ENCODE measurements around the gene ASTN1. TPM values are rescaled to one million over a fixed set of nuclear protein-coding genes. Genes with fewer than 3 reads are reported as not detected.

Gene ASTN1
- polyA plus RNA-seq, 1 of the 3 experiments (the other 2 are of a cell fraction) = 0.13 TPM

- DNase-seq = no peak
- ChIA-PET POLR2A (no interaction called here), CTCF (no interaction called here)
- H3K27me3 ChIP-seq (ENCODE audit: insufficient read depth) = no peaks in the 10 kb centered on the region
- peaks cover 0 to 10% of the 10 kb centered on the region in 2 experiments; a peak in 1 of 4 replicates for H3K4me1 ChIP-seq (ENCODE audit: control insufficient read depth in 1 of 2, insufficient read depth in 2 of 2, low read depth in 1 of 2, low read length in 1 of 2)
- no peaks in the 10 kb centered on the region for H3K9me2 ChIP-seq
- H3K27ac ChIP-seq (ENCODE audit: low read depth in 2 of 2, low read length in 1 of 2) = no peak overlapping the region
- H3K4me2 ChIP-seq = no peak overlapping the region
- no peak overlapping the region for H3K4me3 ChIP-seq (ENCODE audit: low read depth in 2 of 2, low read length in 1 of 2)
- H4K20me1 ChIP-seq (ENCODE audit: insufficient read depth) = no peaks in the 10 kb centered on the region
- 16% methylated on average over 4 of the region's 4 CpGs for WGBS (ENCODE audit: low lambda C conversion rate)
- no peak overlapping the region for H3K9ac ChIP-seq
- no peak overlapping the region for H2AFZ ChIP-seq (ENCODE audit: low read depth)
- H3K79me2 ChIP-seq (ENCODE audit: insufficient read depth) = no peaks in the 10 kb centered on the region
- TF ChIP-seq ELF1 (IDR thresholded peaks at IDR 0.05) (no peak), GATA2 (CRISPR knock-in tag; IDR thresholded peaks at IDR 0.05) (no peak), MXI1 (IDR thresholded peaks at IDR 0.05; ENCODE audit: low read depth, low read length) (no peak), EP300 (IDR thresholded peaks at IDR 0.05; ENCODE audit: borderline replicate concordance in 1 of 2, low read depth in 1 of 2, low read length in 1 of 2) (no peak), IRF3 (IDR thresholded peaks at IDR 0.05; ENCODE audit: low read depth, low read length) (no peak), RXRA (IDR thresholded peaks at IDR 0.05; ENCODE audit: borderline replicate concordance, low read depth) (no peak), CHD2 (IDR thresholded peaks at IDR 0.05; ENCODE audit: low read length, partially characterized antibody) (no peak), NFIC (IDR thresholded peaks at IDR 0.05; ENCODE audit: borderline replicate concordance) (no peak), FOSL2 (IDR thresholded peaks at IDR 0.05; ENCODE audit: borderline replicate concordance, low read depth) (no peak), SMC3 (IDR thresholded peaks at IDR 0.05; ENCODE audit: low read depth, low read length) (no peak), RFX5 (IDR thresholded peaks at IDR 0.05; ENCODE audit: low read length) (no peak), POLR2AphosphoS5 (IDR thresholded peaks at IDR 0.05; ENCODE audit: low read depth, low read length) (no peak), TAF1 (IDR thresholded peaks at IDR 0.05; ENCODE audit: borderline replicate concordance, low read depth, low read length) (no peak), USF2 (IDR thresholded peaks at IDR 0.05; ENCODE audit: borderline replicate concordance, low read depth, low read length) (no peak), ZBTB33 (IDR thresholded peaks at IDR 0.05; ENCODE audit: borderline replicate concordance, low read depth) (no peak), RAD21 (IDR thresholded peaks at IDR 0.05; ENCODE audit: low read length) (no peak), REST (IDR thresholded peaks at IDR 0.05; ENCODE audit: low read depth, low read length) (no peak), CTCF (IDR thresholded peaks at IDR 0.05) (no peak), NRF1 (IDR thresholded peaks at IDR 0.05; ENCODE audit: low read depth, low read length) (no peak), GABPA (IDR thresholded peaks at IDR 0.05; ENCODE audit: low read depth) (no peak)
- H3K9me3 ChIP-seq = no peaks in the 10 kb centered on the region
- no peaks in the 10 kb centered on the region for H3F3A ChIP-seq (replicated peaks; ENCODE audit: insufficient read depth)
- H3K36me3 ChIP-seq (replicated peaks in 1 of 2; ENCODE audit: control insufficient read depth in 1 of 2, insufficient read depth in 2 of 2, low read length in 1 of 2) = no peaks in the 10 kb centered on the region
Observed at GRCh38 chr1:176850871-176851270, 313.6 kb downstream of the ASTN1 start.
